NCI-H2029 treated with DMSO at 0.1 percent for 48 hours (cell line): ENCODE data around the gene MCOLN2.
"Not testable (repeated sequence)": the region's sequence is repeated elsewhere in the genome, so short reads cannot be mapped to it uniquely, and the experiment has no call there.

ENCODE experiments used
- DNase-seq: peaks from one replicate; lab custom pipeline; 2025; lab: John Stamatoyannopoulos, UW

MCOLN2 gene

GRCh38 chr1:84940481-84940880 is 56.4 kb downstream of the MCOLN2 start:
- no peak for DNase-seq

DNA sequence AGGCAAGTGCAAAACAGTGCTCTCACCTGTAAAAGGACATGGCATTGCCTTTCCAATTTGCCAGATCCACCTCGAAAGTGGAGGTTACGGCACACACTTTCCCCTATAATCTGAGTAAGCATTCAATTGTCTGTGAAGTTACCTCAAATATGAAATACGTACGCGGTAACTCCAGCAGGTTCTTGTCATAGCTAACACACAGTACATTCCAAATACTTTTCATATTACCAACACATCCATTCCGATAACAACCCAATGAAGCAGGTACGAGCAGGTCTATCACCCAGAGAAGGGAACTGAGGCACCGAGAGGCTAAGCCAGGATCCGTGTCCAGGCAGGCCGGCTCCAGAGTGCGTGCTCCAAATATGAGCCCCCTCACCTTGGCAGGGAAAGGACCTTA is 57.2 kb downstream of the MCOLN2 start:
- DNase-seq: no peak

DNA sequence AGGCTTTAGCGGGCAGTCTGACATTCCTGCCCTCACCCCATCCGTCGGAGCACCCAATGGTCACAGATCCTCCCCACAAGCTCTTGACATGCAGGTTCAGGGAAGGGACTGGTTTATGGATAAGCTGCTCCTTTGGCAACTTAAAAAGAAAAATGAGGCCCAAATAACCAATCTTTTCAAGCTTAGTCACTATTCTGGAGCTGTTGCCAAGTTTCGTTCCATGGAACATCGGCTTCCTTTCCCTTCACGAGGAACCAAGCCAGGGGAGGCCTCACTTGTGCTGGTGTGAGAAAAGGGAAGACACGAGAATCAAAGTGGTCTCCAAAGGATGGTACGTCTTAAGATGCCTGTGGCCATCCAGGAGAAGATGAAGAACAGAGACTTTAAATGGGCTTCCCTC is 57.8 kb downstream of the MCOLN2 start:
- no peak for DNase-seq

GRCh38 chr1:84936116-84936810 is 60.6 kb downstream of the MCOLN2 start:
- peak; percentile 60 for DNase-seq

DNA sequence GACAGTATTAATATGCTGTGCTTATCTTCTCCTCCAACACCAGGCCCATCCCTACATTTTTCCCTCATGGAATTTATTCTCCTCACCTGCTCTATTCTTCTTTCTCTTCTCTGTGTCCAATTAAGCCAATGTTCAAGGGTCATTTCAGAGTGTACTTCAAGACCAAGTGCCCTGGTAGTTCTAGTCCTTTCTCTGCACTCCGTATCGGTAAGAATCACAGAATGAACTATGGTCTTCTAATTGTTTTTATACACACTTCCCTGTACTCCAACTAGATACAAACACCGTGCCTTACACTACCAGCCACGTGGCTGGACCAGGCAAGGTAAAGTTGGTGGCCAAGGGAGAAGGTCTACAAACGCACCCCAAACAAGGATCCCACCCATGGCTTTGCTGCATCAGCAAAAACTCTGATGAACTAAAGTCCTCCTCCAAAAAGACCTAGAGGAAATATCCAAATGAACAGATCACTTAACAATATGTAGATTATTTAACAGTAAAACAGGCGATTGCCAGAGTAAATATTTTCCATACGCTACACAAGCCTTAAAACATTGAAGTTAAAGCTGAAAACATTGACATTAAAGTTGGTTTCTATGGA is 63.8 kb downstream of the MCOLN2 start:
- no peak for DNase-seq

DNA sequence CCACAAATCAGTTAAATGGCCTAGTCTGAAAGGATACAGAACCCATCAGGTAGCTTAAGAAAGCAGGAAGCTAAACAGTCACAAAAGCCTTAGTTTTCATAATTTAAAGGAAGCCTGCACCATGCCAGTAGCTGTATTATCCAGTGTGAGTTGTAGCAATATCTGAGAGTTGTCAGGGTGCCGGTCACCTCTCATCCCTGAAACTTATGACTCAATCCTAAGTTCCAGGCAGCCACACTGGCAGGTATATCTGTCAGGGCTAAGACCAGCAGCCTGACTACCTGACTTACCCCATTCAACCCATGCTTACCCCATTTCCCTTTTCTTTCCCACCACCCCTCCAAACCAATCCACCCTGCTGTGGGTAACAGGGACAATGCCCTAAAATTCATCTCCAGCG is 66.1 kb downstream of the MCOLN2 start:
- DNase-seq: no peak

DNA sequence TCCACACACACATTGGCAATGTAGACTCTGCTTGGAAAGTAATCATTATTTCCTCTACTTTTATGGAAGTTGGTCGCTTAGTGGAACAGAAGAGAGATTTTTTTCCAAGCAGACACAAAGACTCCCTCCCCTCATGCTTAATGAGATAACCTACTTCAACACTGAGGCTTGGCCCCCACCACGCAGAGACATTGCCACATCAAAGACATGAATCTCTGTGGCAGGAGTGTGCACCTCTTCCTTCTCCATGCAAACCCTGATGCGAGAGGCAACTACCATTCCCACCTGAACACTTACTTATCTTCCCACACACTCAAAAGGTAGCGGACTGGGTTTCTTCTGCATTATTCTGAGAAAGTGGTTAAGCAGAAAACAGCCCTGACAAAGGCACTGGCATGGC is 66.6 kb downstream of the MCOLN2 start:
- no peak for DNase-seq

- no peak for DNase-seq
These were observed 67.3 kb downstream of the MCOLN2 start for GRCh38 chr1:84929581-84929980.

- no peak for DNase-seq
These were observed 67.9 kb downstream of the MCOLN2 start for GRCh38 chr1:84928979-84929378.

GRCh38 chr1:84923317-84923716 is 73.6 kb downstream of the MCOLN2 start:
- no peak for DNase-seq

DNA sequence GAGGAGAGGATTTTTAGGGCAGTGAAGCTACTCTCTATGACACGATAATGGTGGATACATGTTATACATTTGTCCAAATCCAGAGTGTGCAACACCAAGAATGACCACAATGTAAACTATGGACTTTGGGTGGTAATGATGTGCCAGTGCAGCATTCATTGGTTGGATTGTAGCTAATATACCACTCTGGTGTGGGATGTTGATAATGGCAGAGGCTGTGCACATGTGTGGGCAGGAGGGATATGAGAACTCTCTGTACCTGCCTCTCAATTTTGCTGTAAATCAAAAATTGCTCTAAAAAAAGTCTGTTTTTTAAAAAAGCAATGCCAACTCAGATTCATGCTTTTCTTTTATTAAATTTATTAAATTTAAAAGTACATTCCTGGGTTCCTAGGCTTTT is 76.8 kb downstream of the MCOLN2 start:
- no peak for DNase-seq

DNA sequence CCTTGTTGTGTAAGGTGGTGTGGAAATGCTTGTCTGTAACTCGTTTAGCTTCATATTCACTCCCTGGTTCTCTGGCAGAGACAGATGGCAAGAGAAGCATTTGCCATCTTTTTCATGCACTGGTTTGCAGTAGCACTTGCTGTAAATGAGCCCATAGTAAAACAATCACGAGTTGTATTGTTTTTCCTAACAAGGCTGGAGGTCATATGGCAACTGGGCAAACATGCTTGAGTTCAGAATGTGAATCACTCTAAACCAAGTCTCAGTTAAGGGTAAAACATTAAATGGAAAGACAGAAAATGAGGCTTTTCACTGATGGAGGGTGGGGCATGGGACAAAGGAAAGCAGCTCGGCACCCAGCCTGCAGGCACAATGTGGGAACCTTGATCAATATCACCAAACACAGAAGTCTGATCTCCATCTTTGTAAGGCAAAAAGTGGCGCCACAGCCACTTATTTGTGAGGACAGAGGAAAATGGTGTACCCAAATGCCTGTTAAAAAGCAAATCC is 77.4 kb downstream of the MCOLN2 start:
- DNase-seq: no peak

- DNase-seq: no peak
These were observed 78.1 kb downstream of the MCOLN2 start for GRCh38 chr1:84918726-84919336.

DNA sequence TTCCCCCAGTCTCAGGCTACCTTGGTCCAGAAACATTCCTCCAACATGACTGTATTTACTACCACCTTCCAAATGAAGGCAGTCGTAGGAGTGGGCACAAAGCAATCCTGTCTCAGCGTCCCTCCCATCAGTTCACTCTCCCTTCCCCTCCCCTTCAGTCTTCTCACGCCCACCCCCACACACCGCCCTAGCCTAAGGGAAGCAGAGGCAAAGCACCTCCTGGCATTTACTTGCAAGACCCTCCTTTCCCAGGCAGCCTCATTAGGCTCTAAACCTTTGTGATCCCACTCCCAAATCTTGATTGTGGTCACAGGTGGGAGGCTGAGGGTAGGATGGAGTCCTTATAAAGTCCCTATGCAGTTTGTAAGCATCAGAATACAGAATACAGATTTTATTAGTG is 80.0 kb downstream of the MCOLN2 start:
- DNase-seq: no peak

DNA sequence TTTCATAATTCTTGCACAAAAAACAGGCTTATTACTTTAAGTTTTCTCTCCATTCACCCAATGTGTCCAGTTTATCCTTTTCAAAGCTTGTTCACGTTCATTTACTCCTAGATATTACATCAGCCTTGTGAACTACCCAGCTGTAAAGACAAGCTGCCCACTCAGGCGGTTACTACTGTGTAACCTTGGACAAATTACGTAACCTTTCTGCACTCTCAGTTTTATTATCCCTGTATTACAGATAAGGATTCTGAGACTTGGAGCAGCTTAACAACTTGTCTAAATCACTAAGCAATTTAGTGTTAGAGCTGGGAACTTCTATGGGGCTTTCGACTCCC is 83.4 kb downstream of the MCOLN2 start:
- DNase-seq: no peak

DNA sequence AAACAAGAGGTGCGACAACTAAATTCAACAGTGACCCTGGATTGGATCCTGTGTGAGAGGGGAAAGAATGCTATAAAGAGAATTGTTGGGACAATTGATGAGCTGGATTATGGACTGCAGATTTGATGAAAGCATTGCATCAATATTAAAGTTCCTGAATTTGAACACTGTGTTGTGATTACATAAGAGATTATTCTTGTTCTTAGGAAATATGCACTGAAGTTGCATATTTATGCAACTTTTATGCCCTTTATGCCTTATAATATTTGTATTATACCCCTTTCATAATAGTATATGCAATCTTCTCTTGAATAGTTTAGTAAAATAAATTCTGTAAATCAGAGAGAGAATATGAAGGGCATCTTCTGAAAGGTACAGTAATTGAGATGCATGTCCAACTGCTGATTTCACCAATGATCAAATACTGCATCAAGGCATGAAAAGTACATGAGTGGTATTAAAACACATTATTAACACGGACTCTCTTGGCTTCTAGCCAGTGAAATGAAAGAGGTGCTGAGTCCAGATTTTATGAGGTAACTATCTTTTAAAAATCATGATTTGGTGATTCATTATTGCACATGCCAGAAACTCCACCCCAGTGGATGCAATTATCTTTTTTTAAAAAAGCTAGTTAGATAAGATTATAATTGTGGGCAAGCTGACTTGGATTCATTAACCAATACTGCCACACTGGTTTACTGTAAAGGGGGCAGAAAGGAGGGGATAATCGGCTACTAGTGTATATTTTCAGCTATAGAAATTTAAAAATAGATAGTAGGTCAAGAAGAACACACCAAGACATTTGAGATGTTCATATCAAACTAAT is 84.0 kb downstream of the MCOLN2 start:
- DNase-seq: no peak

- not testable (repeated sequence) for DNase-seq
These were observed 88.0 kb downstream of the MCOLN2 start for GRCh38 chr1:84908746-84909464.

DNA sequence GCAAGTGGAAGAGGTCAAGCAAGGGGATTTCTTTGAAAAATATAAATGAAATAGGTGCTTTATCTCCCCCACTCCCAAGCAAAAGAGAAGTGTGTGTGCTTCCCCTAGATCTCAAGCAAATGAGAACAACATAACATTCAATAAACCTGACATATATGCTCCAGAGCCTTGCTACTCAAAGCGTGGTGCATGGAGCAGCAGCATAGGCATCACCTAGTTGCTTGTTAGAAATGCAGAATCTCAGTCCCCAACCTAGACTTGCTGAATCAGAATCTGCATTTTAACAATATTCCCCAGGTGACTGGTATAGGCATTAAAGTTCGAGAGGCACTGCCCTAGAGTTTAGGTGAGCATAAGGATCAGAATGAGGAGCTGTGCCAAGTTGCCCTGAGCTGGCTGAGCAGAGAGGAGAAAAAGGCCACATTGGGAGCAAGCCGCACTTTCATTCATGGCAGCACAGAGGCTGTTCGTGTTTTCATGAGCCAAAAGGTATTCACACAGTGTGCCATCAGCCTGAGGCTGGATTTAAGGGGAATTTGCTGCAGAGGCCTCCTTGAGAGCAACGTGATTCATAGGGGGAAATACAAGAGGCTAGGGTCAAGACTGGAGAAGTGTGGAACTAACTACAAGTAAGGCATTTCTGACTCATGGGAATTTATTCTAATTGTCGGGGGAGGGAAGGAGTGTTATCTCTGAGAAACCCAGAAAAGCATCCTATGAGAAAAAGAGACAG is 89.7 kb downstream of the MCOLN2 start:
- no peak for DNase-seq

DNA sequence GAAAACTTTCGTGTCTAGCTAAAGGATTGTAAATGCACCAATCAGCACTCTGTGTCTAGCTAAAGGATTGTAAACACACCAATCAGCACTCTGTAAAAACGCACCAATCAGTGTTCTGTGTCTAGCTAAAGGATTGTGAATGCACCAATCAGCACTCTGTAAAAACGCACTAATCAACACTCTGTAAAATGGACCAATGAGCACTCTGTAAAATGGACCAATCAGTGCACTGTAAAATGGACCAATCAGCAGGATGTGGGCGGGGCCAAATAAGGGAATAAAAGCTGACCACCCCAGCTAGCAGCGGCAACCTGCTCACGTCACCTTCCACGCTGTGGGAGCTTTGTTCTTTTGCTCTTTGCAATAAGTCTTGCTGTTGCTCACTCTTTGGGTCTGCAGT is 94.2 kb downstream of the MCOLN2 start:
- DNase-seq: not testable (repeated sequence)

GRCh38 chr1:84899969-84900368 is 96.9 kb downstream of the MCOLN2 start:
- peak; percentile 17 for DNase-seq

DNA sequence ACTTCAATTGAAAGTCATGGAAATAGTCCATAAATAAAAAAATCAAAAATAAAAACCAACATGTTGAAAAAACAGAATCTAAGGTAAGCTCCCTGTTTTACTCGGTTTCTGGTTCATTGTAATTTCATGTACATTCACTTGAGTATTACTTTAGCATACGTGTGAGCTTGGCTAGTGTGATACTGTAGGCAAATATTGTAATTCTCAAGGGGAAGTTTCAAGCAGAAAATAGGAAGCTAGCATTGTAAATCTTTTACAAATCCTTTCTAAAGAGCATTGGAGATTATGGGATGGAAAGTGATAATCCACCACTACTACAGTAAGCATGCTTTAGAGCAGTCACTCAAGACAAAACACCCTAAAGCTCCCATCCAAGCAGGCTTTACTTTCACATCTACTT is 100.6 kb downstream of the MCOLN2 start:
- no peak for DNase-seq
